Stimulated activated CD4-positive, alpha-beta T cell treated with anti-CD3 and anti-CD28 coated beads, Interleukin-12 subunit alpha, Interleukin-12 subunit beta, amount 100 ng/mL, for 4 hours (primary cell): ENCODE data around the gene DNER.
A peak's percentile ranks its signal among the peaks of the same experiment; 100 is the strongest.

ENCODE experiments used
- DNase-seq: peaks from one replicate; pipeline ENCODE4 v3.0.0-alpha.2; 2020

DNER gene

GRCh38 chr2:229612384-229612971 is 101.9 kb downstream of the DNER start:
- no peak for DNase-seq

DNA sequence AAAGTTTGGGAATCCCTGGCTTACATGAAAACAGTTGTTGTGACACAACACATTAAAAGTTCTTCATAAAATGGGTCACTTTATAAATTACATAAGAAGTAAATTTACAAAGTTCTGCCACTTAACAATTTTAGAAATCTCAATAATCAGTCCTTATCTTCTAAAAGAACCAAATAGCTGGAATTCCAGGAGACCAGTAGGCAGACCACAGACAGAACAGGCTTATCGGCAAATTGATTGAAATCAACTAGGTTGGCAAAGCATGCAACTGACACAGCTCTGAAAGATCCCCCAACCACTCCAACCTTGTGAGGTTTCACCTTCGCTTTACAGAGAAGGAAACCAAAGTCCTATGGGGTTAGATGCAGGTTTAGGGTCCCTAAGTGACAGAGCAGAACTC is 103.0 kb downstream of the DNER start:
- no peak for DNase-seq

GRCh38 chr2:229610872-229611271 is 103.5 kb downstream of the DNER start:
- DNase-seq = no peak

- DNase-seq = no peak
These were observed 104.0 kb downstream of the DNER start for GRCh38 chr2:229610333-229610732.

GRCh38 chr2:229601936-229602335 is 112.4 kb downstream of the DNER start:
- no peak for DNase-seq

- DNase-seq = no peak
These were observed 113.0 kb downstream of the DNER start for GRCh38 chr2:229601396-229601795.

- no peak for DNase-seq
These were observed 116.1 kb downstream of the DNER start for GRCh38 chr2:229598227-229598626.

DNA sequence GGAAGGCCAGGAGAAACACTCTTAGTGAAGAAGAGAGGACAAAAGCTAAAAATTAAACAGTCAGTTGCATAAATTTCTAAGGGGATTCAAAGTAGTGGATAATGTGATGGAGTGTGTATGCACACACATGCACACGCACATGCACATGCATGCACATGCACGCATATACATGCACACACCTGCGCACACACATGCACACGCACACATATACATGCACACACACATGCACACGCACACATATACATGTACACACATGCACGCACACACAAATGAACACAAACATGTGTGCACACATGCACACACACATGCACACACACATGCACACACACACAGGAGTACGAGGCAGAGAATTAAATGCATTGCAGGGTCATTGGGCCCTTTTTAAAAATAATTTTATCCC is 117.6 kb downstream of the DNER start:
- DNase-seq = no peak

- no peak for DNase-seq
These were observed 122.7 kb downstream of the DNER start for GRCh38 chr2:229591611-229592010.

DNA sequence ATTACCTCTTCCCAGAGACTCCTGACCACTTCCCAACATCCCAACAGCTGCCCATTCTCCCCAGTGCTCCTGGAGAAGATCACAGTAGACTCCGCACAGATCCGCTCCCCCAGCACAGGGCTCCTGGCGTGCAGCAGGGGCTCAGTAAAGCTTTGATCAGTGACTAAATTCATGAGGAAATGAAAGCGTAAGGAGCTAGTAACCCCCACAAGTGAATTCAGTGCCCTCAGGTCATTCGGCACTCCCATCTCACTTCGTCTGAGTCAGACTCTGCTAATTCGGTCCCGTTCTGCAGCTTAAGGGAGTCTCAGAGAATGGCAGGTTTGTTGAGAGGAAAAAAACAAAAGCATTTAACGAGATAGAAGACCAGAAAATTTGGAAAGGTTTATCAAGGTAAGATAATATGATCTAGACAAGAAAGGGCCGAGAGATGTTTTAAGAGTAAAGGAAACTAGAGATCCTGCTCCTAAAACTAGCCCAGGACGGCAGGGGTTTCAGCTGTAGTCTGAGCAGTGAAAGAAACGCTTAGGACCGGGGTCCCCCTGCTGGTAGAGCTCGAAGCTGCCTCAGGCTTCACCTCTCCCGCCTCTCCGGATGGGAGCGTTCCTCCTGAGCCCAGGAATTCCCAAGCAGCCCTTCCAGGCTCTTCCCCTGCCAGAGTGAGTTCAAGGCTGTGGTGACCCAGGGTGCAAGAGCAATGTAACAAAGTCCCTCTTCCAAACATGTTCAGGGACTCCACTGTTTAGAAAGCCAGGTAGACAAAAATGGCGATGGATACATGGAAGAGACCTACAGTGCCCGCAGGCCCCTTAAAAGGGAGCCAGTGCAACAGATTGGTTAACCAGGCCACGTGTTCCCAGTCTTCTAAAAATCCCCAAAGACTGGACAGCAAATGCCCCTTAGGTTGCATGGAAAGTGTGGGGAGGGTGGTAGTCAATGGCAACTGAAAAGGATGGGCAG is 127.3 kb downstream of the DNER start:
- DNase-seq = peak; percentile 7

DNA sequence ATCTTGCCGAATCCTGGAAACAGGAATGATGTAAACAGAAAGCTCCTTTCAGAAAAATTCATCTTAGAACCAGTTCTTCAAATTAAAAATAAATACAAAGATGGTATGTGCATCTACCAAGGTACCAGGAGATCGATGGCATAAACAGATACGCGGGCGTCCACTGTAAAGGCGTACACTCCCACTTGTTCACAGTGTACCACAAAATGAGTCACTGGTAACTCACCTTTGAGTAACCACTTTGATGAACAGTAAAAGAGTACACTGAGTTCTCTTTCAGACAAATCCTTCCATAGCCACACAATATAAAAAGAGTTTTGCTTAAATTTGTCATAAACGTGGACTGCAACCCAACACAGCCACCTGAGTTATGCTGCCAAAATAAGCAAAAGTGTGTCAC is 128.3 kb downstream of the DNER start:
- DNase-seq = no peak

GRCh38 chr2:229582151-229582550 is 132.2 kb downstream of the DNER start:
- DNase-seq = no peak

DNA sequence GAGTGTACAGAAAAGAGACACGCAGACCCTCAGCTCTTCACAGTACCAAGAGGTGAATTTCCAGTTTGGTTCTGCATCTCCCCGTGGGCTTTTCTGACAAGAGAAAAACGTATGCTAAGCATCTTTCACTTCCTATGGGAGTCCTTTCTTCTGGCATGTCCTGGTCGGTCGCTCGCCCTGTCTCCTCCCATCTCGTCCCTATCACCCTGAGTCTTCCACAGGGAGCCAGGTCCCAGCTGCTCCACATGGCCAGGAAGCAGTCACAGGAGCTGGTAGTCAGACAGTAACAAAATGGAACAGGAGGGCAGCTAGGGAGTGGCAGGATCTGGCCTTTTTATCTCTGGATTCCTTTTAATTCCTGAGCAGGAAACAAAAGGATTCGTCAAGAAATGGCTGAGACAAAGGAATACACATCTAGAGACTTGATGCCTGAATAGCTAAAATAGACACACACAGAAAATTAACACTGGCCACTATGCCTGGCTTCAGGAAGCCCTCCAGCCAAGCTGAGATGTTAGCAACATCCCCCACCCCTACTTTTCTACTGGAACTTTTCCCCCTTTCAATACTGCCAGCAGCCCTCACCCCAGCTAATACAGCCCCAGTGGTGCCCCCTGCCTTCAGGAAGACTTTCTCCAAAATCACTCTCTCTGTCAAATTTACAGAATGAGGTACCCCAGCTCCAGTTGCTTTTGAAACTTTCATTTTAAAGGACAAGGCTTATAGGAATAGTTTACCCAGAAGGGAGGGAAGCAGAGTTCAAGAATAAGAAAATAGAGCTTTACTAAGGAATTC is 136.1 kb downstream of the DNER start:
- DNase-seq = no peak

DNA sequence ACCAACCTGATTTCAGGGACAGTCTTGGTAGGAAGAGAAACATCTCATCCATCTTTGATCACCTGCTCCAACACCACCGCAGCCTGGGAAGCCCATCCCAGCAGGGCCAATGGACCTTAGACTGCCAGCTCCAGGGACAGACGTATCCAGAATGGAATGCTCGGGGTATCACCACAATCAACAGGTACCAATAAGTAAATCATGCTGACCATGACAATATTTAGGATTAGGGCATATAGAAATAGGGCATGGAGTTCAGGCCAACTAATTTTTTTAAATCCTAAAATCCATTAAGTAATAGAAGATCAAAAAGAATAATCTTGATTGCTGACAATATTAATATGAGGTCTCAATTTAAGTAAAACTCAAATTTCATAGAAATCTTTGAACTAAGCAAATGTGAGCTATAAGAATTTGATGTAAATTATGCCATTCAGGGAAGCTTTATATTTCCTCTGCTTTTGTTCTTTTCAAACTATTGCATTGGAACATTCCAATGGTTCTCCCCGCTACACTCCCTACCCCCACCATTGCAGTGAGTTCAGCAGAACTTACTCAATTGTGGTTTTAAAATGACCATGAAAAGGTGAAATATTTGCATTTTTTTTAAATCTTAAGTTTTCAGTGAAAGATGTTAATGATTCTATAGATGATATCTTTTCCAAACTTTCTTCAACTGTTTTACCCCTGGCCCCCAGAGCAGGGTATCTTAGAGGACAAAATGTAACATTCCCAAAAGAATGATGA is 138.6 kb downstream of the DNER start:
- no peak for DNase-seq

- DNase-seq = no peak
These were observed 141.7 kb downstream of the DNER start for GRCh38 chr2:229572507-229573271.

- no peak for DNase-seq
These were observed 143.1 kb downstream of the DNER start for GRCh38 chr2:229571243-229571642.

DNA sequence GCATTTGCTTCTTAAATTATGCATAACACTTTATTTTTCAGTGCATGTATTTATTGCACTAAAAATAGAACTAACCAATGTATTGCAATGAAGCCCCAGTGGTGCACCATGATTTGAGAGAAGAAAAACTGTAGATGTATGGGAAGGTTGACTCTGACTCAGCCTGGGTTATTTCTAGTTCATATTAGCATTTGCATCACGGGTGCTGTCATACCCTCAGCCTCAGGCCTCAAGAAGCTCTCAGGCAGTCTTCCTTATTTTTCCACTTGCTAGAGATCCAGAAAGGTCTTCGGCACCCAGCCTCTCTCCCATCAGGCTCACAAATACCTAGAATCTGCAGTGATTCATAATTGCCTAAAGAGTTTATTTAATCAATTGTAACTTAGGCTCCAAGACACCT is 148.0 kb downstream of the DNER start:
- no peak for DNase-seq

DNA sequence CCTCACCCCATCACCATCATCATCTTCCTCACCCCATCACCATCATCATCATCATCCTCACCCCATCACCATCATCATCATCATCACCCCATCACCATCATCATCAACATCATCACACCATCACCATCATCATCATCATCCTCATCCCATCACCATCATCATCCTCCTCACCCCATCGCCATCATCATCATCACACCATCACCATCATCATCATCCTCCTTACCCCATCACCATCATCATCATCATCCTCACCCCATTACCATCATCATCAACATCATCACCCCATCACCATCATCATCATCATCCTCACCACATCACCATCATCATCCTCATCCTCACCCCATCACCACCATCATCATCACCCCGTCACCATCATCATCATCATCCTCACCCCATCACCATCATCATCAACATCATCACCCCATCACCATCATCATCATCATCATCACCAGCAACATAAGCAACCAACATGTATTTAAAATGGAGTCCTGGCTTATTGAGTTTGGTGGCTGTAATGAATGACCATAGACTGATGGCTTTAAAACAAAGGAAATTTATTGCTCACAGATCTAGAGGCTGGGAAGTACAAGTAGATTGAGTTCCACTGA is 150.0 kb downstream of the DNER start:
- no peak for DNase-seq

- DNase-seq = no peak
These were observed 151.0 kb downstream of the DNER start for GRCh38 chr2:229563388-229563787.

DNA sequence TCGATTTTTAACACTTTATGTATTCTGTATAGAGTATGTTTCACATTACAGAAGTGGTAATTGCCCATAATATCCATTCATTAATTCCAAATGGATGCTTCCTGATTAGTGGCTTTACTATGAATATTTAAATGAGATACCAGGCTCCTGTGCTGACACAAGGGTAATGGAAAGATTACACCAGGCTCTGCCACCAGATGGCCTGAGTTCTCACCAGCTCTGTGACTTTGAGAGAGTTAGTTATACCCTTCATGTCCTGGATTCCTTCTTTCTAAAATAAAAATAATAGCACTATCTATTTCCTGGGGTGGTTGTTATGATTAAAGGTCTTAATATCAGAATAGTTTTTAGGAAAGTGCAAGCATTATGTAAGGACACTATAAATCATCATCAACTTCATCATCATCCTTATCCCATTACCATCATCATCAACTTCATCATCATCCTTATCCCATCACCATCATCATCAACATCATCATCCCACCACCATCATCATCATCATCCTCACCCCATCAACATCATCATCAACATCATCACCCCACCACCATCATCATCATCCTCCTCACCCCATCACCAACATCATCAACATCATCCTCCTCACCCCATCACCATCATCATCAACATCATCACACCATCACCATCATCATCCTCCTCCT is 151.8 kb downstream of the DNER start:
- no peak for DNase-seq

DNA sequence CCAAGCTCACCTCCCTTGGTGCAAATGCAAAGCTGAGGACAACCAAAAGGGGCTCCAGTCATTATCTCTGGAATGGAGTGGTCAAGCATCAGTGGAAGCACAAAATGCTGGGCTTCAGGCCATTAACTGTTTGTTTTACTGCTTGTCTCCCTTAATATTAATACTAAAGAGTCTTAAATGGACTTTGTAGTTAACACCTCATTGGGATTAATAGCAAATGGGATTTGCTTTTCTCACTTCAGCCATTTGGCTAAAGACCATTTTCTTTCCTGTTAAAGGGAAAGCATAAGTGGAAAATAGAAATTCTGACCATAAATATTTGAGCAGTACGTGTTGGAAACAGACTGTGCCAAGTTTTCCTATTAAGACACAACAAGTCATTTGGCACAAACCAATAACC is 154.4 kb downstream of the DNER start:
- DNase-seq = no peak
